GM19043 (cell line): ENCODE measurements around the gene NPIPB13.
"Not testable (repeated sequence)": the region's sequence is repeated elsewhere in the genome, so short reads cannot be mapped to it uniquely, and the experiment has no call there.

Source experiments
- ATAC-seq: cut with Tn5 transposase; IDR thresholded peaks from one replicate; pipeline ENCODE4 v1.9.1; 2021; ENCODE audit warnings: low read depth; ENCODE audit not compliant: unreplicated experiment

The NPIPB13 gene

DNA sequence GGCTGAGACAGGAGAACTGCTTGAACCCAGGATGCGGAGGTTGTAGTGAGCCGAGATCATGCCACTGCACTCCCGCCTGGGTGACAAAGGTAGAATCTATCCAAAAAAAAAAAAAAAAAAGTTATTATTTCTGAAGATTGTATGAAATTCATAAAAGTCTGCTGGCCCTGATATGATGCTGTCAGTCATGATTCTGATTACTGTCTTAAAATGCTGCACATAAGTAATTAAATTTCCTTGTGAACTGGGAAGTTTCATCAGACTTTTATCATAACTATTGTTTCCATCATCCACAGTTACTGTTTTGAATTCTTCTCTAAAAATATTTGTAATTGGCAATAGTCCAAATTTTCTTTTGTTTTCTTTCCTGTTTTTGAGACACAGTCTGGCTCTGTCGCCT lies at the start of gene NPIPB13:
Gene NPIPB13, minus strand, starts transcription at position 101 of the 400 bp plus-strand sequence. CDS start 2,906 bp downstream, outside the sequence.
- ATAC-seq, result not testable (repeated sequence)

DNA sequence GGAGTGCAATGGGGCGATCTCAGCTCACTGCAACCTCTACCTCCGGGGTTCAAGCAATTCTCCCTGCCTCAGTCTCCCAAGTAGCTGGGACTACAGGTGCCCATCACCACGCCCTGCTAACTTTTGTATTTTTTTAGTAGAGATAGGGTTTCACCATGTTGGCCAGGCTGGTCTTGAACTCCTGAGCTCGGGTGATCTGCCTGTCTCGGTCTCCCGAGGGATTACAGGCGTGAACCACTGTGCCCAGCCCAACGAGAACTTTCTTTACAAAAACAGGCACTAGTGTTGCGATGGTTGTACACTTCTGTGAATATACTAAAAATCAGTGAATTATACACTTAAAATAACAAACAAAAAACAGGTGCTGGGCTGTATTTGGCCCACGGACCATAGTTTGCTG lies 34.1 kb upstream of the NPIPB13 start:
- not testable (repeated sequence) for ATAC-seq

GRCh38 chr16:30278523-30278922 lies 30.2 kb upstream of the NPIPB13 start:
- ATAC-seq, result not testable (repeated sequence)

DNA sequence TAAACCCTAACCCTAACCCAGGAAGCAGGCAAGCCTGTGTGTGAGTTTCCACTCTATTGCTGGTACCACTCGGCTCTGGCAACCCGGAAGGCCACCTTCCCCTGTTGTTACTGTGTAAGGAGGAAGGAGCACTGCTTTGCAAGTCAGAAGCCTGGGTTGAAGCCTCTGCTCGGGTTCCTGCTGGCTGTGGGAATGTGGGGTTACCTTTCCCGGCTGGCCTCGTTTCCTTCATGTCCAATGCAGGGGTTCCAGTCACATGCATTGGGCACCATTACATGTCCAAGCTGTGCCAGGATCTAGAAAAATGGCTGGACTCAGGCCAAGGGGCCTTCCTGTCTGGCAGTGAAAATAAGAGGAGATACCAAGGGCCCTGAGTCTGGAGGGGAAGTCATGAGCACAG lies 31.2 kb downstream of the NPIPB13 start:
- ATAC-seq, result not testable (repeated sequence)

DNA sequence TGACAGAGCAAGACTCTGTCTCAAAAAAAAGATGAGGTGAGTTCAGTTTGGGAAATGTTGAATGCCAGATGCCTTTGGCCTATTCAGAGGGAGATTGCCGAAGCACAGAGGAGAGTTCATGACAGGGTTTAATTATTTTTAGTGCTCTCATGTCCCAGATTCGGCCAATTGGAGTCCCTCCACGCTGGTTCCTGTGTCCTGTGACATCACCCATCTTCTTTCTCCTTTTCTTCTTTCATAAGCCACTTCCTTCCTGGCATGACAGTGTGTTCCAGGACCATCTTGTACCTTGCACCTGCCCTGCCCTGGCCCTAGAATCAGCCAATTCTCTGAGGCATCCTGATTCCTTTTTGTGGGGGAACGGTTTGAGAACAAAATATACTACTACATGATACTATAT lies 36.9 kb downstream of the NPIPB13 start:
- ATAC-seq, result not testable (repeated sequence)

- not testable (repeated sequence) for ATAC-seq
Observed at GRCh38 chr16:30209032-30209431, 39.2 kb downstream of the NPIPB13 start.

DNA sequence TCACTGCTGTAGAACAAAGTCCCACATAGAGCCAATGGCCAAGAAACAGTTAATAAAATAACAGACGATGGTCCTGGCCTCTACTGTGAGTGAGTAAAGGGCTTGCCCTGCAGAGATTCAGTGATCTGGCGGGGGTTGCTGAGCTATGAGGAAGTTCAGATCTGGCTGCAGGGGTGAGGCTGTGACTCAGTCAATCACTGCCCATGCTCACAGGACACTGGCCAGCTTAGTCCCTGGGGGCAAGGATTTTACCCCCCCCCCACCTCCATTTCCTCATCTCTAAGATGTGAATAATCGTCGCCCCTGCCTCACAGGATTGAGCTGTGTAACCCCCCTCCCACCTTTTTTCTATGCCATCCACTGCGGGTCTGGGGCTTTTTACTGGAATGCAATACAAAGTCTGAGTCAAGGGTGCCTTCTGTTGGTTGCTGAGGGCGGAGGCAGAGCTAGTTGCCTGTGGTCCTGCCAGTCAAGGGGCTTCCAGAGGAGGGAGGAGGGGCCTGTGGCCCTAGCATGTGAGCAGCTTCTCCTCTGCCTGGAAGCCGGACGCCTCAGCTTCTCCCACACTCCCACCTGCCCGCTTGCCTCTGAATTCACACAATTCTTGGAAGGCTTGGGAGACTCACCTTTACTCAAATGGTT lies 41.1 kb downstream of the NPIPB13 start:
- not testable (repeated sequence) for ATAC-seq

GRCh38 chr16:30206252-30206651 lies 42.0 kb downstream of the NPIPB13 start:
- ATAC-seq, result not testable (repeated sequence)

DNA sequence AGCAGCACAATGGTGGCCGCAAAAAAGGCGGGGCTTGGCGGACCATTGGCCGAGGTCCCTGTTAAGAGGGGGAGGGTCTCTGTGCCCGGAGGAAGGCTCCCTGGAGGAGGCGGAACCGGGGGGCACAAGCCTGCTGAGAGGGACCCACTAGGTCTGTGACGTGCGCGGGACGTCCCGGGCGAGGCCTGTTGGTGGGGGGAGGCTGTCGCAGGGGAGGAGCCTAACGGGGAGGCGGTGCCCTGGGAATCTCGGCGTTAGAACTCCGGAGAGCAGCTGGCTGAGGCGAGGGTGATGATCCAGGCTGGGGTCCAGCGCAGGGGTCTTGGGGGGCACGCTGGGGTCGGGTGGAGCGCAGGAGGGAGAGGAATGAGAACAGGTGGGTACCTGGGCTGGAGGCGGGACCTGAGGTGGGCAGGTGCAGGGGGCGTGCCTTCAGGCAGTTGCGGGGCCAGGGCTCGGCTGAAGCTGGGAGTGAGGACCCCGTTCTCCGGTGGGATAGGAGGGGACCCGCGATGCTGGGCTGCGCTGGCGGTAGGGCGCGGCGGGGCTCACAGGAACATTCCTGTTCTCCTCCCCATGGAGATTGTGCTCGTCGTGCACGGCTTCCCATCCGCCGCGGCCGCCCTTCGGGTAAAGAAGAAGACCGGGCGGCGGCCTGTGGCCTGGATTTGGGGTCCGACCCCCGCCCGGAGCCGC lies 42.6 kb downstream of the NPIPB13 start:
- not testable (repeated sequence) for ATAC-seq

GRCh38 chr16:30199608-30200343 lies 48.5 kb downstream of the NPIPB13 start:
- not testable (repeated sequence) for ATAC-seq

DNA sequence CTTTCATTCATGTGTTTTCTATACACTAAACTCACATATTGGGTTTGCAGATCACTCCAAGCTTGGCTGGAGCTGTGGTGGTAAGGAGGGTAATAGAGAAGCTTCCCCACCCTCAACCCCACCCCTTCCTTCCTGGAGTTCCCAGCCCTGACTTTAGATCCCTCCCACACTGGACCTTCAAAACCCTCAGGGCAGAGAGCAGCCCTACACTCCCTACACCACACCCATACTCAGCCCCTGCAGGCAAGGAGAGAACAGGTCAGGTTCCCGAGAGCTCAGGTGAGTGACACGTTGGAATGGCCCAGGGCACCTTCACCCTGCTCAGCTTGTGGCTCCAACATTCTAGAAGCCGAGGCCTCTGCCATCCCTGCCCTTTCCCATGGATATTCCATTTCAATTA lies 49.2 kb downstream of the NPIPB13 start, which contains the start of gene SULT1A3:
Gene SULT1A3, plus strand, starts transcription at position 207 of the 400 bp plus-strand sequence. CDS start 1,474 bp downstream, outside the sequence.
- not testable (repeated sequence) for ATAC-seq
